ENCODE measurements around the gene SENP3. TPM values are rescaled to one million over a fixed set of nuclear protein-coding genes. Genes with fewer than 3 reads are reported as not detected.

The SENP3 gene
- 10 to 100 TPM; 36.9 to 42.3 (median 39.1) TPM for total RNA-seq
- 47.3 TPM for total RNA-seq (2013)

DNA sequence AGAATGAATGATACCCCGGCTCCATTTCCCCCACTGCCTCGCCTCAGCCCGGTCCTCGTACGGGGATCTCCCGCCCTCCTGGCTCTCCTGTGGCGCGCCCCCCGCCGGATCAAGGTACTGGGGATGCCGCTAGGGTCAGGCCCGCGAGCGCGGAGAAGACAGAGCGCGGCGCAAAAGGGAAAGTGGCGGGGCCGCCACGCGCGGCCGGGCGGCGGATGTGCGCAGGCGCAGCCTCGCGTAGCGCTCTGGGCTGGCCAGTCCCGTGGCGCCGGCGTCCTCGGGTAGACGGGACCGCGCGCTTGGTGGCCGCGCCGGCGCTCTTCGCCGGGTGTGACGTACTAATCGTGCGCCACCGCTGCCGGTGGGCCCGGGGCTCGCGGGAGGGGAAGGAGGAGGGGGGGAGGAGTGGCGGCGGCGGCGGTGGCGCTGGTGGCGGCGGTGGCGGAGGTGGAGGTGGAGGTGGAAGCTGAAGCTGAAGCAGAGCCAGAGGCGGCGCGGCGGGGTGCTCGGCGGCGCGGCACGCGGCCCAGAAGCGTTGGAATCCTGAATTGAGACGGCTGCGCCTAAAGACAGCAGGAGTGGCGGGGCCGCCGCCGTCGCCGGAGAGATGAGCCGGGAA lies at the start of gene SENP3:
SENP3 (plus strand) TSS at position 331 of the 619 bp plus-strand sequence. CDS start 1,158 bp downstream, outside the sequence.
- H3K9me3 Mint-ChIP-seq: no peaks in the 10 kb centered on the region
- no peaks in the 10 kb centered on the region for H3K27me3 Mint-ChIP-seq (ENCODE audit: low read depth in 2 of 2)
- H3K27ac Mint-ChIP-seq: peak within 1 kb of the TSS; percentile 97 to 99
- intact Hi-C loops (cut with micrococcal nuclease): loop anchor here (1.0 to 5.0 kb wide), 8 partner anchors 11 to 309 kb away; partner anchors contain the start of genes CTDNEP1, ELP5, POLR2A and TMEM102
- H3K27me3 ChIP-seq (ENCODE audit: control insufficient read depth, insufficient read depth, low read length): no peaks in the 10 kb centered on the region
- WGBS (ENCODE audit: insufficient coverage): under 1% methylated on average over 82 of the region's 82 CpGs
- H3K9me3 ChIP-seq (ENCODE audit: control insufficient read depth, insufficient read depth, low read length): no peaks in the 10 kb centered on the region
- peaks cover 20% of the 10 kb centered on the region for H3K36me3 ChIP-seq (ENCODE audit: control insufficient read depth, insufficient read depth, low read length)
- peaks cover 53% of the 10 kb centered on the region for H3K4me1 ChIP-seq (ENCODE audit: control insufficient read depth, insufficient read depth, low read length)
- TF ChIP-seq, protein P1, sequence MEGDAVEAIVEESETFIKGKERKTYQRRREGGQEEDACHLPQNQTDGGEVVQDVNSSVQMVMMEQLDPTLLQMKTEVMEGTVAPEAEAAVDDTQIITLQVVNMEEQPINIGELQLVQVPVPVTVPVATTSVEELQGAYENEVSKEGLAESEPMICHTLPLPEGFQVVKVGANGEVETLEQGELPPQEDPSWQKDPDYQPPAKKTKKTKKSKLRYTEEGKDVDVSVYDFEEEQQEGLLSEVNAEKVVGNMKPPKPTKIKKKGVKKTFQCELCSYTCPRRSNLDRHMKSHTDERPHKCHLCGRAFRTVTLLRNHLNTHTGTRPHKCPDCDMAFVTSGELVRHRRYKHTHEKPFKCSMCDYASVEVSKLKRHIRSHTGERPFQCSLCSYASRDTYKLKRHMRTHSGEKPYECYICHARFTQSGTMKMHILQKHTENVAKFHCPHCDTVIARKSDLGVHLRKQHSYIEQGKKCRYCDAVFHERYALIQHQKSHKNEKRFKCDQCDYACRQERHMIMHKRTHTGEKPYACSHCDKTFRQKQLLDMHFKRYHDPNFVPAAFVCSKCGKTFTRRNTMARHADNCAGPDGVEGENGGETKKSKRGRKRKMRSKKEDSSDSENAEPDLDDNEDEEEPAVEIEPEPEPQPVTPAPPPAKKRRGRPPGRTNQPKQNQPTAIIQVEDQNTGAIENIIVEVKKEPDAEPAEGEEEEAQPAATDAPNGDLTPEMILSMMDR (IDR thresholded peaks at IDR 0.05): no peak
- ATAC-seq (peak; percentile 80 to 90 (median 87)), DNase-seq (peak; percentile 90 to 97)
- peak within 1 kb of the TSS; percentile 98 for H3K4me3 Mint-ChIP-seq
- H3K27ac ChIP-seq (ENCODE audit: low read length): peak within 1 kb of the TSS; percentile 93
- no peaks in the 10 kb centered on the region for H3K36me3 Mint-ChIP-seq
- H3K4me1 Mint-ChIP-seq: peaks cover 22 to 35% of the 10 kb centered on the region in 2 donors
- H3K4me3 ChIP-seq (ENCODE audit: low read length): peak within 1 kb of the TSS; percentile 67

DNA sequence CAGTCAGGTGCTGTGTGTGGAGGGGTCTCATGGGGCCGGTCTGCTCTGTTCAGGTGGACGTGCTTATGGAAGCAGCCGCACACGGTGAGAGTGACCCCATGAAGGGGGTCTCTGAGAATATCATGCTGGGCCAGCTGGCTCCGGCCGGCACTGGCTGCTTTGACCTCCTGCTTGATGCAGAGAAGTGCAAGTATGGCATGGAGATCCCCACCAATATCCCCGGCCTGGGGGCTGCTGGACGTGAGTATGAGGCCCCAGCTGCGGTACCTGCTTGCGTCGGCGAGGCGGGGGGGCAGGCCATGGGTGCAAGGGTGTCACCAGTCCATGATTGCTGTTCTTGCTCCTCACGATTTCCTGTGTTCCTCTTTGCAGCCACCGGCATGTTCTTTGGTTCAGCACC lies 49.6 kb upstream of the SENP3 start:
- peaks cover 68% of the 10 kb centered on the region for H3K36me3 ChIP-seq (ENCODE audit: control insufficient read depth, insufficient read depth, low read length)
- Mint-ChIP-seq H3K4me1 (peaks cover 0 to 11% of the 10 kb centered on the region in 2 donors), H3K27ac (peak overlapping the region in 1 of 2 donors; percentile 55), H3K9me3 (no peaks in the 10 kb centered on the region), H3K4me3 (no peak overlapping the region), H3K36me3 (no peaks in the 10 kb centered on the region), H3K27me3 (ENCODE audit: low read depth in 2 of 2) (no peaks in the 10 kb centered on the region)
- no peaks in the 10 kb centered on the region for H3K9me3 ChIP-seq (ENCODE audit: control insufficient read depth, insufficient read depth, low read length)
- DNase-seq (peak in 1 of 2 donors; percentile 18), ATAC-seq (peak in 1 of 3 donors; percentile 9)
- H3K27ac ChIP-seq (ENCODE audit: low read length): no peak overlapping the region
- TF ChIP-seq, protein P1 (IDR thresholded peaks at IDR 0.05): no peak
- intact Hi-C loops (cut with micrococcal nuclease): loop anchor here (10.0 kb wide), 1 partner anchor 173 kb away; the partner anchor contains the start of genes TP53 and WRAP53
- WGBS (ENCODE audit: insufficient coverage): 97% methylated on average over 15 of the region's 15 CpGs
- no peaks in the 10 kb centered on the region for H3K4me1 ChIP-seq (ENCODE audit: control insufficient read depth, insufficient read depth, low read length)
- H3K27me3 ChIP-seq (ENCODE audit: control insufficient read depth, insufficient read depth, low read length): no peaks in the 10 kb centered on the region
- H3K4me3 ChIP-seq (ENCODE audit: low read length): no peak overlapping the region

DNA sequence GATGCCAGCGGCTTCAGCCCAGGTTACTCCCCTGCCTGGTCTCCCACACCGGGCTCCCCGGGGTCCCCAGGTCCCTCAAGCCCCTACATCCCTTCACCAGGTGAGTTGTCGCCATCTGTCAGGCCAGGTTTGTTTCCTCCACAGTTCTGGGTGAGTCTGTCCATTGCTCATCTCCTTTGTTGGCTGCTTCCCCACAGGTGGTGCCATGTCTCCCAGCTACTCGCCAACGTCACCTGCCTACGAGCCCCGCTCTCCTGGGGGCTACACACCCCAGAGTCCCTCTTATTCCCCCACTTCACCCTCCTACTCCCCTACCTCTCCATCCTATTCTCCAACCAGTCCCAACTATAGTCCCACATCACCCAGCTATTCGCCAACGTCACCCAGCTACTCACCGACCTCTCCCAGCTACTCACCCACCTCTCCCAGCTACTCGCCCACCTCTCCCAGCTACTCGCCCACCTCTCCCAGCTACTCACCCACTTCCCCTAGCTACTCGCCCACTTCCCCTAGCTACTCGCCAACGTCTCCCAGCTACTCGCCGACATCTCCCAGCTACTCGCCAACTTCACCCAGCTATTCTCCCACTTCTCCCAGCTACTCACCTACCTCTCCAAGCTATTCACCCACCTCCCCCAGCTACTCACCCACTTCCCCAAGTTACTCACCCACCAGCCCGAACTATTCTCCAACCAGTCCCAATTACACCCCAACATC lies 48.7 kb upstream of the SENP3 start:
- no peaks in the 10 kb centered on the region for H3K9me3 Mint-ChIP-seq
- H3K27me3 Mint-ChIP-seq (ENCODE audit: low read depth in 2 of 2): no peaks in the 10 kb centered on the region
- no peak overlapping the region for H3K4me3 ChIP-seq (ENCODE audit: low read length)
- no peaks in the 10 kb centered on the region for H3K27me3 ChIP-seq (ENCODE audit: control insufficient read depth, insufficient read depth, low read length)
- WGBS (ENCODE audit: insufficient coverage): 90% methylated on average over 20 of the region's 20 CpGs
- intact Hi-C loops (cut with micrococcal nuclease): loop anchor here (10.0 kb wide), 1 partner anchor 172 kb away; the partner anchor contains the start of genes TP53 and WRAP53
- peaks cover 0 to 11% of the 10 kb centered on the region in 2 donors for H3K4me1 Mint-ChIP-seq
- H3K27ac Mint-ChIP-seq: peak overlapping the region in 1 of 2 donors; percentile 55
- H3K9me3 ChIP-seq (ENCODE audit: control insufficient read depth, insufficient read depth, low read length): no peaks in the 10 kb centered on the region
- H3K4me1 ChIP-seq (ENCODE audit: control insufficient read depth, insufficient read depth, low read length): no peaks in the 10 kb centered on the region
- no peak overlapping the region for H3K4me3 Mint-ChIP-seq
- no peaks in the 10 kb centered on the region for H3K36me3 Mint-ChIP-seq
- no peak overlapping the region for H3K27ac ChIP-seq (ENCODE audit: low read length)
- TF ChIP-seq, protein P1 (IDR thresholded peaks at IDR 0.05): no peak
- peak in 1 of 3 donors; percentile 10 for ATAC-seq
- peaks cover 62% of the 10 kb centered on the region for H3K36me3 ChIP-seq (ENCODE audit: control insufficient read depth, insufficient read depth, low read length)
- DNase-seq: peak in 1 of 2 donors; percentile 19
